H9 (cell line): ENCODE results near the gene GRID1. TPM values are rescaled to one million over a fixed set of nuclear protein-coding genes. Genes with fewer than 3 reads are reported as not detected.

ENCODE experiments used
- DNase-seq: peaks from one replicate; pipeline ENCODE4 v3.0.0-alpha.2; 2017
- H2AFZ ChIP-seq: one replicate; pipeline ENCODE4 v1.6.1; 2013; ENCODE audit warnings: mild to moderate bottlenecking, low read length, control low read depth, moderate library complexity
- H2AK5ac ChIP-seq: 2 replicates; pipeline ENCODE4 v1.6.1; 2013; ENCODE audit warnings: low read length, control low read depth, mixed read lengths; ENCODE audit not compliant: insufficient read length
- H2BK120ac ChIP-seq: one replicate; pipeline ENCODE4 v1.6.1; 2013; ENCODE audit warnings: low read depth, mild to moderate bottlenecking, low read length, control low read depth, inconsistent platforms; ENCODE audit not compliant: poor library complexity, severe bottlenecking
- H2BK12ac ChIP-seq: 2 replicates; pipeline ENCODE4 v1.6.1; 2013; ENCODE audit warnings: low read length, control low read depth, mixed read lengths, low read depth; ENCODE audit not compliant: insufficient read length
- H2BK15ac ChIP-seq: 2 replicates; pipeline ENCODE4 v1.6.1; 2013; ENCODE audit warnings: low read depth, low read length, control low read depth
- H2BK20ac ChIP-seq: one replicate; pipeline ENCODE4 v1.6.1; 2013; ENCODE audit warnings: low read depth, mild to moderate bottlenecking, low read length, control low read depth, inconsistent platforms; ENCODE audit not compliant: poor library complexity, severe bottlenecking
- H2BK5ac ChIP-seq: 2 replicates; pipeline ENCODE4 v1.6.1; 2013; ENCODE audit warnings: low read length, control low read depth, mixed read lengths; ENCODE audit not compliant: insufficient read length
- H3K14ac ChIP-seq: 2 replicates; pipeline ENCODE4 v1.6.1; 2013; ENCODE audit warnings: low read length, control low read depth; ENCODE audit not compliant: insufficient read depth
- H3K18ac ChIP-seq: 2 replicates; pipeline ENCODE4 v1.6.1; 2013; ENCODE audit warnings: low read depth, mild to moderate bottlenecking, mixed read lengths, low read length, control low read depth; ENCODE audit not compliant: insufficient read length
- H3K23ac ChIP-seq: 2 replicates; pipeline ENCODE4 v1.6.1; 2013; ENCODE audit warnings: low read length, control low read depth, mixed read lengths, low read depth; ENCODE audit not compliant: insufficient read length
- H3K23me2 ChIP-seq: 2 replicates; pipeline ENCODE4 v1.6.1; 2013; ENCODE audit warnings: low read depth, mild to moderate bottlenecking, mixed read lengths, low read length, control low read depth; ENCODE audit not compliant: insufficient read length, poor library complexity, severe bottlenecking
- H3K27ac ChIP-seq: 2 replicates; pipeline ENCODE4 v1.5.1; 2013; ENCODE audit warnings: low read length, control low read depth, mixed read lengths, low read depth; ENCODE audit not compliant: insufficient read length
- H3K27me3 ChIP-seq: 2 replicates; pipeline ENCODE4 v1.6.1; 2013; ENCODE audit warnings: low read length, control low read depth, inconsistent platforms; ENCODE audit not compliant: insufficient read depth
- H3K4ac ChIP-seq: 2 replicates; pipeline ENCODE4 v1.6.1; 2013; ENCODE audit warnings: low read depth, mild to moderate bottlenecking, control low read depth, inconsistent platforms, low read length, moderate library complexity
- H3K4me1 ChIP-seq: 2 replicates; pipeline ENCODE4 v1.6.1; 2013; ENCODE audit warnings: low read length, control low read depth, inconsistent platforms; ENCODE audit not compliant: insufficient read depth
- H3K4me2 ChIP-seq: 2 replicates; pipeline ENCODE4 v1.6.1; 2013; ENCODE audit warnings: low read length, control low read depth, mixed read lengths; ENCODE audit not compliant: insufficient read length, insufficient read depth
- H3K56ac ChIP-seq: 2 replicates; pipeline ENCODE4 v1.6.1; 2013; ENCODE audit warnings: low read depth, mild to moderate bottlenecking, mixed read lengths, low read length, control low read depth; ENCODE audit not compliant: insufficient read length
- H3K79me1 ChIP-seq: 2 replicates; pipeline ENCODE4 v1.6.1; 2013; ENCODE audit warnings: low read depth, mild to moderate bottlenecking, moderate library complexity, low read length, control low read depth, inconsistent platforms; ENCODE audit not compliant: insufficient read depth, poor library complexity, severe bottlenecking
- H3K79me2 ChIP-seq: 2 replicates; pipeline ENCODE4 v1.6.1; 2013; ENCODE audit warnings: low read length, control low read depth, inconsistent platforms; ENCODE audit not compliant: insufficient read depth
- H3K9ac ChIP-seq: 2 replicates; pipeline ENCODE4 v1.6.1; 2013; ENCODE audit warnings: low read length, control low read depth, mixed read lengths; ENCODE audit not compliant: insufficient read length; ENCODE audit errors: extremely low read depth
- H3K9me3 ChIP-seq: one replicate; pipeline ENCODE4 v1.6.1; 2013; ENCODE audit warnings: low read depth, low read length, inconsistent platforms; ENCODE audit not compliant: control insufficient read depth
- H3T11ph ChIP-seq: one replicate; pipeline ENCODE4 v1.6.1; 2013; ENCODE audit warnings: mild to moderate bottlenecking, low read length, control low read depth, inconsistent platforms
- H4K20me1 ChIP-seq: one replicate; pipeline ENCODE4 v1.6.1; 2013; ENCODE audit not compliant: control insufficient read depth, insufficient read length, insufficient read depth
- H4K5ac ChIP-seq: 2 replicates; pipeline ENCODE4 v1.6.1; 2013; ENCODE audit warnings: low read depth, mild to moderate bottlenecking, mixed read lengths, low read length, control low read depth; ENCODE audit not compliant: insufficient read length
- H4K8ac ChIP-seq: replicated peaks from 2 replicates; pipeline ENCODE4 v1.6.1; 2013; ENCODE audit warnings: low read length, control low read depth, mixed read lengths, low read depth; ENCODE audit not compliant: insufficient read length
- H4K91ac ChIP-seq: 2 replicates; pipeline ENCODE4 v1.6.1; 2013; ENCODE audit warnings: low read depth, mild to moderate bottlenecking, moderate library complexity, mixed read lengths, low read length, control low read depth; ENCODE audit not compliant: insufficient read length
- H3K27ac Mint-ChIP-seq, 3 experiments: 2 replicates in 2 of 3; 3 replicates in 1 of 3; pipeline ENCODE4 v1.8.0; 2020 to 2021; ENCODE audit warnings: mixed read lengths in 3 of 3, mild to moderate bottlenecking in 1 of 3, moderate library complexity in 1 of 3
- H3K27me3 Mint-ChIP-seq: 2 replicates; pipeline ENCODE4 v1.8.0; 2021; ENCODE audit warnings: low read depth, mild to moderate bottlenecking, moderate library complexity, mixed read lengths
- H3K36me3 Mint-ChIP-seq, 3 experiments: 2 replicates in 2 of 3; 3 replicates in 1 of 3; pipeline ENCODE4 v1.8.0; 2020 to 2021; ENCODE audit warnings: low read depth in 3 of 3, mixed read lengths in 3 of 3; ENCODE audit not compliant: insufficient read depth in 1 of 3
- H3K4me1 Mint-ChIP-seq, 2 experiments: 2 replicates each; pipeline ENCODE4 v1.8.0; 2020; ENCODE audit warnings: mixed read lengths in 2 of 2
- H3K4me3 Mint-ChIP-seq, 2 experiments: 2 replicates in 1 of 2; 3 replicates in 1 of 2; pipeline ENCODE4 v1.8.0; 2020 to 2021; ENCODE audit warnings: mild to moderate bottlenecking in 2 of 2, mixed read lengths in 2 of 2, moderate library complexity in 1 of 2
- H3K9me3 Mint-ChIP-seq, 2 experiments: 2 replicates in 1 of 2; 3 replicates in 1 of 2; pipeline ENCODE4 v1.8.0; 2020; ENCODE audit warnings: mild to moderate bottlenecking in 2 of 2, mixed read lengths in 2 of 2, moderate library complexity in 1 of 2
- CTCF ChIP-seq: fragments of 200-600 bp; sonication (generic); conservative IDR thresholded peaks from 3 replicates; pipeline ENCODE4 v1.8.0; 2021; ENCODE audit warnings: antibody characterized with exemption, mild to moderate bottlenecking
- WGBS: extraction: QIAGEN DNeasy Blood & Tissue Kit; methylation state at CpG from one replicate; pipeline ENCODE4 v1.1.7; 2013; ENCODE audit warnings: missing lambda C conversion rate, low lambda C conversion rate, mixed read lengths; ENCODE audit not compliant: insufficient read length; ENCODE audit errors: extremely low coverage; 5-methylcytosine and 5-hydroxymethylcytosine counted together
- total RNA-seq: library from RNA; stranded (reverse); gene quantifications from 2 replicates; pipeline ENCODE4 v1.2.1, GENCODE V29; 2021

Gene GRID1
- total RNA-seq, 1 experiment from 2014 or later: 0.35 TPM

- H2BK5ac ChIP-seq: no peak overlapping the region
- H3K56ac ChIP-seq: no peak overlapping the region
- H3K14ac ChIP-seq: no peak overlapping the region
- DNase-seq: no peak
- H3K27me3 ChIP-seq: no peaks in the 10 kb centered on the region
- Mint-ChIP-seq H3K4me3 (no peak overlapping the region), H3K27ac (no peak overlapping the region), H3K4me1 (peaks cover 5 to 6% of the 10 kb centered on the region in 2 experiments), H3K36me3 (peaks cover 6 to 23% (median 9%) of the 10 kb centered on the region in 3 experiments; a peak in 6 of 7 replicates), H3K9me3 (peaks cover 13 to 14% of the 10 kb centered on the region in 2 experiments), H3K27me3 (peaks cover 9% of the 10 kb centered on the region)
- H3K4me1 ChIP-seq: no peaks in the 10 kb centered on the region
- H4K5ac ChIP-seq: no peak overlapping the region
- no peak overlapping the region for H2BK120ac ChIP-seq
- H3K27ac ChIP-seq: no peak overlapping the region
- H2AFZ ChIP-seq: no peak overlapping the region
- no peak overlapping the region for H3K18ac ChIP-seq
- H2BK12ac ChIP-seq: no peak overlapping the region
- no peak overlapping the region for H3T11ph ChIP-seq
- no peak overlapping the region for H3K4ac ChIP-seq
- H3K23me2 ChIP-seq: no peaks in the 10 kb centered on the region
- no peak overlapping the region for H4K8ac ChIP-seq
- H3K79me1 ChIP-seq: no peaks in the 10 kb centered on the region
- H3K9me3 ChIP-seq: no peaks in the 10 kb centered on the region
- H3K79me2 ChIP-seq: no peaks in the 10 kb centered on the region
- no CpG with 5 or more reads among the region's 1 CpG for WGBS
- H2AK5ac ChIP-seq: no peak overlapping the region
- H3K23ac ChIP-seq: no peak overlapping the region
- no peak for TF ChIP-seq CTCF
- no peak overlapping the region for H2BK15ac ChIP-seq
- H3K4me2 ChIP-seq: no peak overlapping the region
- no peak overlapping the region for H3K9ac ChIP-seq
- no peak overlapping the region for H2BK20ac ChIP-seq
- H4K91ac ChIP-seq: no peak overlapping the region
- H4K20me1 ChIP-seq: no peaks in the 10 kb centered on the region
Measured at GRCh38 chr10:85673270-85673669, 693.3 kb downstream of the GRID1 start.
